ENCODE results near the gene FAM200B.
A peak's percentile ranks its signal among the peaks of the same experiment; 100 is the strongest.

FAM200B gene

DNA sequence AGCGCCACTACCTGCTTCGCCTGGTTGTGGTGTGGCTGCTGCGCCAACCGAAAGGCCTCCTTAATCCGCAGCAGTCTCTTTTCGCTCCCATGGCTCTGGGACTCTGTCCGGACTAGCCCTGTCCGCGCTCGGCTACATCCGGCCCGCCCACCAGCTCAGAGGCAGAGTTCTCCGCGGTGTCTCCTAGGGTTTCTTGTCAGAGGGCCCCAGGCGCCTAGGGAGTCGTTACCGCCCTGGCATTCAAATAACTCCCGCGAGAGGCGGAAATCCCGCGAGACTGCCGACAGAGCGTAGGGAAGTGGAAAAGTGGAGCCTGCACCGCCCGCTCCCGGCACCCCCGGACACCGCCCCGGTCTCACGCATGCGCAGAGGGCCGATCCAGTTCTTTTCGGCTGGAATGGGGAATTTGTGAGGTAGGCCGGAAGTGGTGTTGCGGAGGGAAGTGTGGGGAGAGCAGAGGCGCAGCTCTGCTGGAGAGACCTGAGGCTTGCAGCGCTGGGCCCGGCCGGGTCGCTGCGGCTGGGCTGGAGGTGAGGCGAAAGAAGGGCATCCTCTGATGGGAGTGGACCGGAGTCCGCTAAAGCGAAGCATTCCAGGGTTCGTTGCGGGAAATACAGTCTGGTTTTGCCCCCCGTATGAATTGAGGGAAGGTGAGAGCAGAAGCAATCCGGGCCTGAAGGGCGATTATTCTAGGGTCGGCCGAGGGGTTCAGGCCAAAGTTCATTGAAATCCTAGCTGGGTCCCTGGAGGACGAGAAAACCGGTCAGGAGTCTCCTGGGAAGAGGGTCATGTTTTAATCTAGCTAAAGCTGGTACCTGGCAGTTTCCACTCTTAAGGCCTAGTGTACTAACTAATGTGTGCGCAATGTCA is at the start of gene FAM200B:
FAM200B (plus strand) TSS at position 456 of the 870 bp plus-strand sequence. CDS start 5,151 bp downstream, outside the sequence.
- Histone ChIP-seq H3K4me1 (no peaks in the 10 kb centered on the region), H3K9ac (peak within 1 kb of the TSS; percentile 50), H3K4me3 (ENCODE audit: low read depth, low read length) (peak within 1 kb of the TSS; percentile 76), H3K27me3 (ENCODE audit: control insufficient read depth, insufficient read depth, low read length) (no peaks in the 10 kb centered on the region), H3K27ac (peak within 1 kb of the TSS; percentile 84), H2AFZ (peak within 1 kb of the TSS; percentile 90), H3K36me3 (ENCODE audit: control insufficient read depth, insufficient read depth, low read length) (no peaks in the 10 kb centered on the region), H3K9me3 (ENCODE audit: control insufficient read depth, low read length) (no peaks in the 10 kb centered on the region), H3K4me2 (ENCODE audit: low read length) (peak within 1 kb of the TSS; percentile 84), H3K79me2 (no peaks in the 10 kb centered on the region)
- TF ChIP-seq CTCF (IDR thresholded peaks at IDR 0.05), result peak; percentile 13

GRCh38 chr4:15636818-15637217 is 44.8 kb upstream of the FAM200B start:
- Histone ChIP-seq H3K4me3 (ENCODE audit: low read depth, low read length) (no peak overlapping the region), H3K79me2 (peaks cover 5% of the 10 kb centered on the region), H3K27ac (no peak overlapping the region), H3K4me1 (no peaks in the 10 kb centered on the region), H3K36me3 (ENCODE audit: control insufficient read depth, insufficient read depth, low read length) (no peaks in the 10 kb centered on the region), H3K27me3 (ENCODE audit: control insufficient read depth, insufficient read depth, low read length) (no peaks in the 10 kb centered on the region), H3K9me3 (ENCODE audit: control insufficient read depth, low read length) (no peaks in the 10 kb centered on the region), H3K9ac (no peak overlapping the region), H3K4me2 (ENCODE audit: low read length) (no peak overlapping the region), H2AFZ (no peak overlapping the region)
- no peak for TF ChIP-seq CTCF (IDR thresholded peaks at IDR 0.05)

DNA sequence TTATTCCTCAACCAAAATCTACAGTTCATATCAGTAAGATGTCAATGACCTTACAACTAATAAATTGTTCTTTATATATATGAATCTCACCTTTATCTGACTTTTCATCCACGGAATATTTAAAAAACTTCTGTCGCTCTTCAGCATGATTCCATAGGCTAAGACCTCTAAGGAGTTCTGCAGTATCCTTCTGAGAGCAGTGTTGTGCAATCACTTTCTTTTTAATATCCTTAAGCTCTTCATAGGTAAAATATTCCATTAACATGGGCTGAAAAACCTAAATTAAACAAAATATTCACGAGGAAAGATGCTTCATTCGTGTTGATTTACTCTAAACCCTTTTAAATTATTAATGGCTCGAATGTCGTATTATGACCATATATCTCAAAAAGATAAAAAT is 43.2 kb upstream of the FAM200B start:
- H3K27ac ChIP-seq, result no peak overlapping the region
- no peaks in the 10 kb centered on the region for H3K4me1 ChIP-seq
- H3K9ac ChIP-seq, result no peak overlapping the region
- no peaks in the 10 kb centered on the region for H3K36me3 ChIP-seq (ENCODE audit: control insufficient read depth, insufficient read depth, low read length)
- H3K79me2 ChIP-seq, result peaks cover 8% of the 10 kb centered on the region
- TF ChIP-seq CTCF (IDR thresholded peaks at IDR 0.05), result no peak
- H3K27me3 ChIP-seq (ENCODE audit: control insufficient read depth, insufficient read depth, low read length), result no peaks in the 10 kb centered on the region
- H3K9me3 ChIP-seq (ENCODE audit: control insufficient read depth, low read length), result no peaks in the 10 kb centered on the region
- no peak overlapping the region for H2AFZ ChIP-seq
- no peak overlapping the region for H3K4me2 ChIP-seq (ENCODE audit: low read length)
- H3K4me3 ChIP-seq (ENCODE audit: low read depth, low read length), result no peak overlapping the region

- Histone ChIP-seq H3K4me1 (peaks cover 2% of the 10 kb centered on the region), H3K9me3 (ENCODE audit: control insufficient read depth, low read length) (no peaks in the 10 kb centered on the region)
- TF ChIP-seq CTCF (IDR thresholded peaks at IDR 0.05), result no peak
Measured at GRCh38 chr4:15648600-15648999, 33.0 kb upstream of the FAM200B start.

More at GRCh38 chr4:15648600-15648999, 33.0 kb upstream of the FAM200B start:
- Histone ChIP-seq H3K79me2 (peaks cover 25% of the 10 kb centered on the region), H3K4me2 (ENCODE audit: low read length) (no peak overlapping the region), H2AFZ (no peak overlapping the region), H3K36me3 (ENCODE audit: control insufficient read depth, insufficient read depth, low read length) (no peaks in the 10 kb centered on the region), H3K27me3 (ENCODE audit: control insufficient read depth, insufficient read depth, low read length) (no peaks in the 10 kb centered on the region), H3K27ac (no peak overlapping the region), H3K9ac (no peak overlapping the region), H3K4me3 (ENCODE audit: low read depth, low read length) (no peak overlapping the region)

All from parathyroid adenoma (tissue), 2 donors.